Effector memory CD8-positive, alpha-beta T cell (primary cell): ENCODE results near the gene PLEKHH1.

ENCODE experiments used
- ATAC-seq: fragments of 150-1000 bp; cut with Tn5 transposase; replicated peaks from 2 replicates; pipeline ENCODE4 v1.10.0; 2021; ENCODE audit warnings: mild to moderate bottlenecking, moderate library complexity
- DNase-seq, 3 experiments: peaks; one replicate each; pipeline ENCODE4 v3.0.0; 2021
- H3K27ac Mint-ChIP-seq, 2 donors: one replicate each; pipeline ENCODE4 v1.8.0; 2022; ENCODE audit warnings: mild to moderate bottlenecking in 2 of 2, mixed read lengths in 2 of 2, moderate library complexity in 2 of 2
- H3K27me3 Mint-ChIP-seq, 2 donors: one replicate each; pipeline ENCODE4 v1.8.0; 2022; ENCODE audit warnings: mixed read lengths in 2 of 2
- H3K36me3 Mint-ChIP-seq: one replicate; pipeline ENCODE4 v1.8.0; 2022; ENCODE audit warnings: mild to moderate bottlenecking, moderate library complexity, mixed read lengths; ENCODE audit not compliant: insufficient read depth
- H3K4me1 Mint-ChIP-seq, 2 donors: one replicate each; pipeline ENCODE4 v1.8.0; 2022; ENCODE audit warnings: low read depth in 2 of 2, mixed read lengths in 2 of 2
- H3K4me3 Mint-ChIP-seq, 2 donors: one replicate each; pipeline ENCODE4 v1.8.0; 2022; ENCODE audit warnings: mild to moderate bottlenecking in 2 of 2, mixed read lengths in 2 of 2, moderate library complexity in 2 of 2
- H3K9me3 Mint-ChIP-seq, 2 donors: one replicate each; pipeline ENCODE4 v1.8.0; 2022; ENCODE audit warnings: mixed read lengths in 2 of 2

Gene PLEKHH1

GRCh38 chr14:67567654-67568053 lies 34.6 kb downstream of the PLEKHH1 start:
- peaks cover 13 to 38% of the 10 kb centered on the region in 2 donors for H3K27me3 Mint-ChIP-seq
- no peak overlapping the region for H3K27ac Mint-ChIP-seq
- ATAC-seq = no peak
- DNase-seq = no peak
- no peak overlapping the region for H3K4me3 Mint-ChIP-seq
- H3K9me3 Mint-ChIP-seq = no peaks in the 10 kb centered on the region
- H3K4me1 Mint-ChIP-seq = peaks cover 0 to 4% of the 10 kb centered on the region in 2 donors
- peaks cover 4% of the 10 kb centered on the region for H3K36me3 Mint-ChIP-seq

DNA sequence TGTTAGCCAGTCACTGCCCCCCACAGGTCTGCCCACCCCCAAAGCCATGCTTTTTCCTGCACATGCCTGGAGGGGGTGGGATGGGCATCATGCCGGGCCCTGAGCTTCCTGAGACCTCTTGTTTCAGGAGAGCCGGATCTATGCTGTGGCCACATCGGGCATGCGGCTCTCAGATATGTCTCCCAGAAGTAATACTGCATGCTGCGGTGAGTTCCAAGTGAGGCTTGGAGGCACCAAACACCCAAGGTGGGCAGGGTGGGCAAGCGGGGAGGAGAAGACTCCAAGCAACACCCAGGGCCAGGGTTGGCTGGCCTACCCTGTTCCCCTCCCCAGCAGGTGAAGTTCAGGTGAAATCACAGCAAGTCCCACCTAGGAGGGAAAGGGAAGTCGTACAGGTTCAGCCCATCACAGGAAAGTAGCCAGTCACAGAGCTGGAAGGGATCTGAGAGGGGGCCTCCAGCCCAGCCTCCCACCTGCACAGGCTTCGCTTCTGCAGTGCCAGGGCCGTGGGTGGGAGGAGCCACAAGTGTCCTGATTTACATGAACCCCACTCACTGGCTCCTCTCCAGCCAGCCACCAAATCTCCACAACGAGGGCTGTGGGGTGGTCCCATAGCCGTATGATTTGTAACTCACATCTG lies 36.0 kb downstream of the PLEKHH1 start:
- peaks cover 0 to 4% of the 10 kb centered on the region in 2 donors for H3K4me1 Mint-ChIP-seq
- H3K9me3 Mint-ChIP-seq = no peaks in the 10 kb centered on the region
- peaks cover 13 to 45% of the 10 kb centered on the region in 2 donors for H3K27me3 Mint-ChIP-seq
- peaks cover 4% of the 10 kb centered on the region for H3K36me3 Mint-ChIP-seq
- H3K27ac Mint-ChIP-seq = no peak overlapping the region
- no peak for DNase-seq
- ATAC-seq = no peak
- no peak overlapping the region for H3K4me3 Mint-ChIP-seq

DNA sequence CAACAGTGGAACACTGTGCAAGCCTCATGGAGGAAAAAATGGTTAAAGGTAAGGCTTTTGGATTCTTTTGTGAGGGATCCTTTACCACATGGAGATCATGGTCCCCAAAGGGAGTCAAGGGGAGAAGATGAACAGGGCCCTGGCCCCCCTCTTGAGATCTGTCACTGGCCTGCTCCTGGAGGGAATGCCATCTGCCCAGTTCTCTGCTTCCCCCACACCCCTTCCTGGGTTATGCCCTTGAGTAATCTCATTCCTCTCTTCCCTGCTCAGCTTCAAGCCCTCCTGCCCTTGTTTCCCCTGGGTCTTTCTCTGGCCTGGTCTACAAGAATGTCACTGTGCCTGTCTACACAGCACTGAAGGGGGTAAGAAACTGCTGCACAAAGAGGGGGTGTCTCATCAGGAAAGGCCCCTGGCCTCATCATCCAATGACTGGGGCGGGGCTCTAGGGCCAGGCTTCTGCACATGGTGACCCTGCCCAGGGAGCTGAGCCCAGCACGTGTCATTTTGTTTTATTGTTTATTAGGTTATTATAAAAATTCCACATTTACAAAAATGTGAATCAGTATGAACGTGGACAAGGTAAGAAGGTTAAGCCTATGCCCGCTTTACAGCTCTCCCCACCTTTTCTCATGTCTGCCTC lies 36.7 kb downstream of the PLEKHH1 start:
- no peak overlapping the region for H3K27ac Mint-ChIP-seq
- H3K36me3 Mint-ChIP-seq = peaks cover 4% of the 10 kb centered on the region
- peaks cover 13 to 45% of the 10 kb centered on the region in 2 donors for H3K27me3 Mint-ChIP-seq
- peaks cover 0 to 4% of the 10 kb centered on the region in 2 donors for H3K4me1 Mint-ChIP-seq
- ATAC-seq = no peak
- H3K4me3 Mint-ChIP-seq = no peak overlapping the region
- DNase-seq = no peak
- no peaks in the 10 kb centered on the region for H3K9me3 Mint-ChIP-seq

GRCh38 chr14:67570453-67570852 lies 37.4 kb downstream of the PLEKHH1 start:
- H3K27me3 Mint-ChIP-seq = peaks cover 13 to 46% of the 10 kb centered on the region in 2 donors
- ATAC-seq = no peak
- H3K27ac Mint-ChIP-seq = no peak overlapping the region

DNA sequence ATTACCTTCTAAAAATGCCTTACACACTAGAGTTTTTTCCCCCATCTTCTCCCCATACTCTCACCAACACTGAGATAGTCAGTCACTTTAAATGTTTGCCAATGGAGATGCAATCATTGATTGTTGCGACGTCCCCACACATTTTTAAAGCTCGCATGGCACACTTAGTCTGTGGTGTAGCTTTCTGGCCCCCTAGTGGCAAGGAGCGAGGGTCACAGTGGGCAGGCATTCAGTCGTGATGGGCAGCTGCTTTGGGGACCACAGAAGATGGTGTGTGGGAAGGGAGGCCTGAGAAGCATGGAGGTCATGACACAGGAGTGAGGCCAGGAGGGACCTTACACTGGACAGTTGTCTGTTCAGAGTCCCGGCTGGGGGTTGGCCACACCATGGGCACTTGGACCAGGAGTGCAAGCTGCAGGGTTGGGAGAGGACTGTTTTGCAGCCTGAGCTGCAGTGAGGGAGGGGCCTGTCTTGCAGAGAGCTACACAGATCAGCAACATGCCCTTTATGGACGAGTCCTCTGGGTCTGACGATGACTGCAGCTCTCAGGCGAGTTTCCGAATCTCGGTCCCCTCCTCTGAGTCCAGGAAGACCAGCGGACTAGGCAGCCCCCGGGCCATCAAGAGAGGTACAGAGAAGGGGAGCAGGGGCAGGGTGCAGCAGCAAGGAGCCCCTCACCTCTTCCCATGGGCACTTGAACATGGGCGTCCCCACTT lies 38.3 kb downstream of the PLEKHH1 start:
- H3K27ac Mint-ChIP-seq = no peak overlapping the region
- DNase-seq (peak; percentile 62 to 64 (median 63)), ATAC-seq (peak; percentile 98)
- peaks cover 0 to 4% of the 10 kb centered on the region in 2 donors for H3K4me1 Mint-ChIP-seq
- peaks cover 4% of the 10 kb centered on the region for H3K36me3 Mint-ChIP-seq
- H3K4me3 Mint-ChIP-seq = no peak overlapping the region
- H3K9me3 Mint-ChIP-seq = no peaks in the 10 kb centered on the region
- H3K27me3 Mint-ChIP-seq = peaks cover 13 to 41% of the 10 kb centered on the region in 2 donors

More at GRCh38 chr14:67570453-67570852, 37.4 kb downstream of the PLEKHH1 start:
- H3K4me1 Mint-ChIP-seq = peaks cover 0 to 4% of the 10 kb centered on the region in 2 donors
- H3K4me3 Mint-ChIP-seq = no peak overlapping the region
- peaks cover 4% of the 10 kb centered on the region for H3K36me3 Mint-ChIP-seq
- H3K9me3 Mint-ChIP-seq = no peaks in the 10 kb centered on the region
- no peak for DNase-seq

DNA sequence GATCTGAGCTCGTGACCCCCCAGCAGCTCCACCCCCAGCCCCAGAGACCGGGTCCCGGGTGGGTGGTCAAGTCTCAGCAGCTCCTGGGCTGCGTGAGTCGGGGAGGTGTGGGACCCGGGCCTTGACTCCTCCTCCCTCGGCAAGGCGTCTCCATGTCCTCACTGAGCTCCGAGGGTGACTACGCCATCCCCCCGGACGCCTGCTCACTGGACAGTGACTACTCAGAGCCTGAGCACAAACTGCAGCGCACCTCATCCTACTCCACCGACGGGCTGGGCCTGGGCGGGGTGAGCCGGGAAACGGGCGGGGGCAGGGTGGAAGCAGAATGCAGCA lies 38.9 kb downstream of the PLEKHH1 start:
- Mint-ChIP-seq H3K9me3 (no peaks in the 10 kb centered on the region), H3K27ac (no peak overlapping the region), H3K4me1 (peaks cover 0 to 4% of the 10 kb centered on the region in 2 donors), H3K4me3 (no peak overlapping the region), H3K27me3 (peaks cover 13 to 37% of the 10 kb centered on the region in 2 donors), H3K36me3 (peaks cover 4% of the 10 kb centered on the region)
- ATAC-seq = no peak
- DNase-seq = no peak

- Mint-ChIP-seq H3K9me3 (no peaks in the 10 kb centered on the region), H3K4me1 (peaks cover 0 to 4% of the 10 kb centered on the region in 2 donors), H3K36me3 (peaks cover 7% of the 10 kb centered on the region), H3K4me3 (no peak overlapping the region), H3K27ac (no peak overlapping the region), H3K27me3 (peaks cover 8 to 31% of the 10 kb centered on the region in 2 donors)
- DNase-seq (no peak), ATAC-seq (no peak)
These were observed 39.5 kb downstream of the PLEKHH1 start for GRCh38 chr14:67572608-67573007.

- Mint-ChIP-seq H3K9me3 (no peaks in the 10 kb centered on the region), H3K36me3 (peaks cover 7% of the 10 kb centered on the region), H3K27me3 (peaks cover 6 to 27% of the 10 kb centered on the region in 2 donors), H3K4me1 (peaks cover 0 to 4% of the 10 kb centered on the region in 2 donors), H3K4me3 (no peak overlapping the region), H3K27ac (no peak overlapping the region)
- ATAC-seq (no peak), DNase-seq (no peak)
These were observed 40.3 kb downstream of the PLEKHH1 start for GRCh38 chr14:67573228-67574010.

GRCh38 chr14:67574156-67574555 lies 41.1 kb downstream of the PLEKHH1 start:
- ATAC-seq (no peak), DNase-seq (no peak)
- peaks cover 6 to 27% of the 10 kb centered on the region in 2 donors for H3K27me3 Mint-ChIP-seq
- H3K4me3 Mint-ChIP-seq = no peak overlapping the region
- H3K27ac Mint-ChIP-seq = no peak overlapping the region
- H3K9me3 Mint-ChIP-seq = no peaks in the 10 kb centered on the region
- H3K4me1 Mint-ChIP-seq = peaks cover 0 to 4% of the 10 kb centered on the region in 2 donors
- peaks cover 7% of the 10 kb centered on the region for H3K36me3 Mint-ChIP-seq

DNA sequence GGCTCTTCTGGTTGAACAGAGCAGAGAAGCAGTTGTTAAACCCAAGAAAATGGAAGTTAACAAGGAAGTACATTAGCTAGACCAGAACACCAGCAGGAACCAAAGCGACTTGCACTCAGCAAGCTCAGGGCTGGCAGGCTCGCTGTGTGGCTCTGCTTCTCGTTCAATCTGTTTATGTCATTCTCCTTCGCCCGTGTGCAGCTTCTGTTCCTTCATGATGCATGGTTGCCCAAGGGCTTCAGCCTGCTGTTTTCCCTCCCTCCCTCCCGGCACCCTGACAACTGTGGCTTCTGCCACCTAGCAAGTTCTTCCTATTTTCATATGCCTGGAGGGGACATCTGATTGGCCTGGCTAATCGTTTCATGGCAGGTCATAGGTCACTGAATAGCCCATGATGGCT lies 41.7 kb downstream of the PLEKHH1 start:
- Mint-ChIP-seq H3K4me3 (no peak overlapping the region), H3K27ac (no peak overlapping the region), H3K9me3 (no peaks in the 10 kb centered on the region), H3K27me3 (peaks cover 6 to 27% of the 10 kb centered on the region in 2 donors), H3K4me1 (peaks cover 0 to 4% of the 10 kb centered on the region in 2 donors), H3K36me3 (peaks cover 7% of the 10 kb centered on the region)
- no peak for ATAC-seq
- DNase-seq = no peak

GRCh38 chr14:67575684-67576083 lies 42.6 kb downstream of the PLEKHH1 start:
- Mint-ChIP-seq H3K4me1 (peaks cover 0 to 4% of the 10 kb centered on the region in 2 donors), H3K27ac (no peak overlapping the region), H3K36me3 (peaks cover 3% of the 10 kb centered on the region), H3K4me3 (no peak overlapping the region), H3K9me3 (no peaks in the 10 kb centered on the region), H3K27me3 (peaks cover 6 to 27% of the 10 kb centered on the region in 2 donors)
- ATAC-seq = no peak
- DNase-seq = no peak

DNA sequence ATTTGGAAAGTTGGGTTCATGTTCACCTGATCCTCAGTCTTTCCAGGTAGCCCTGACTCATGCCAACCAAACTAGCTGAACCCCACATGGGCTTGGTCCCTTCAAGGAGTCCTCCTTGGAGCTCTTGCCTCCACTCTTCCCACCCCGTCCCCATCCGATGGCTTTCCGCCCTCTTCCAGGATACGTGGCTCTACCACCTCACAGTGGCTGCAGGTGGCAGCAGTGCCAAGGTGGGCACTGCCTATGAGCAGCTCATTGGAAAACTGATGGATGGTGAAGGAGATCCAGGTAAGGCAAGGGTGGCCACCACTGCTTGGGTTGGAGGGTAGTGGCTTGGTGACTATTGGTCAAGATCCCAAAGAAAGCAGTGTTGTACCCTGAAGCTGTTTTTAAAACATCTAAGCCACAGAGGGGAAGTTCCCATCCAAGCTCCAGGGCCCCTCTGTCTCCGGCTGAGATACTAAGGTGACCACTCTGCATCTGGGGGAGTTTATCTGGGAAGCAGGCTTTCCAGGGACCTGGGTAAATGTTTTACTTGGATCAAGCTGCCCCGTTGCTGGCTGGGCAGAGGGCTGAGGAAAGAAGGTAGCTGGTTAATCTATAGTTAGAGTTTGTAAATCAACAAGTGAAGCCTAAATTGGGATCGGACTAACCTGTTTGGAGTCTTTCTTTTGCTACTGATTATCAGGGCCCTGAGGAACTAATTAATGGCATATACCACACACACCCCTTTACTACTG lies 43.3 kb downstream of the PLEKHH1 start:
- Mint-ChIP-seq H3K27me3 (peaks cover 1 to 20% of the 10 kb centered on the region in 2 donors), H3K4me1 (peaks cover 0 to 1% of the 10 kb centered on the region in 2 donors), H3K36me3 (peaks cover 2% of the 10 kb centered on the region), H3K9me3 (no peaks in the 10 kb centered on the region), H3K4me3 (no peak overlapping the region), H3K27ac (no peak overlapping the region)
- no peak for ATAC-seq
- DNase-seq = no peak
